Nephron (organoid): Measurements from ENCODE around the gene CYP2B6.
"Not testable (repeated sequence)": the region's sequence is repeated elsewhere in the genome, so short reads cannot be mapped to it uniquely, and the experiment has no call there.

Source experiments
- H3K27ac Mint-ChIP-seq, 3 experiments: 2 replicates each; pipeline ENCODE4 v1.8.0; 2020; ENCODE audit warnings: mixed read lengths in 3 of 3, mild to moderate bottlenecking in 2 of 3, moderate library complexity in 1 of 3
- H3K27me3 Mint-ChIP-seq: 2 replicates; pipeline ENCODE4 v1.8.0; 2021; ENCODE audit warnings: low read depth, mild to moderate bottlenecking, moderate library complexity, mixed read lengths
- H3K36me3 Mint-ChIP-seq: 2 replicates; pipeline ENCODE4 v1.8.0; 2020; ENCODE audit warnings: low read depth, mixed read lengths
- H3K4me1 Mint-ChIP-seq: 2 replicates; pipeline ENCODE4 v1.8.0; 2020; ENCODE audit warnings: mixed read lengths
- H3K4me3 Mint-ChIP-seq, 3 experiments: 2 replicates each; pipeline ENCODE4 v1.8.0; 2020; ENCODE audit warnings: mild to moderate bottlenecking in 3 of 3, mixed read lengths in 3 of 3, moderate library complexity in 2 of 3
- H3K9me3 Mint-ChIP-seq: 2 replicates; pipeline ENCODE4 v1.8.0; 2020; ENCODE audit warnings: mixed read lengths
- CTCF ChIP-seq, 3 experiments: fragments of 200-600 bp; sonication (generic); IDR thresholded peaks; one replicate each; pipeline ENCODE4 v1.5.0; 2021; ENCODE audit warnings: antibody characterized with exemption in 3 of 3; ENCODE audit not compliant: unreplicated experiment in 3 of 3

Gene CYP2B6

GRCh38 chr19:41050426-41050825 lies 59.3 kb downstream of the CYP2B6 start:
- Mint-ChIP-seq H3K4me3 (no peak overlapping the region), H3K4me1 (no peaks in the 10 kb centered on the region), H3K27ac (no peak overlapping the region), H3K36me3 (no peaks in the 10 kb centered on the region), H3K9me3 (no peaks in the 10 kb centered on the region), H3K27me3 (peaks cover 17% of the 10 kb centered on the region)
- TF ChIP-seq CTCF (IDR thresholded peaks at IDR 0.05; ENCODE audit: unreplicated experiment in 3 of 3), result no peak

- H3K4me1 Mint-ChIP-seq, H3K4me3 Mint-ChIP-seq, H3K27ac Mint-ChIP-seq, H3K36me3 Mint-ChIP-seq, H3K9me3 Mint-ChIP-seq: not testable (repeated sequence)
- peaks cover 14% of the 10 kb centered on the region for H3K27me3 Mint-ChIP-seq
Observed at GRCh38 chr19:41052162-41052561, 61.1 kb downstream of the CYP2B6 start.

GRCh38 chr19:41053331-41053730 lies 62.2 kb downstream of the CYP2B6 start:
- peaks cover 17% of the 10 kb centered on the region for H3K27me3 Mint-ChIP-seq
- not testable (repeated sequence) for H3K36me3 Mint-ChIP-seq, H3K4me3 Mint-ChIP-seq, H3K9me3 Mint-ChIP-seq, H3K4me1 Mint-ChIP-seq, H3K27ac Mint-ChIP-seq

- H3K4me3 Mint-ChIP-seq, result no peak overlapping the region
- no peak overlapping the region for H3K27ac Mint-ChIP-seq
- no peaks in the 10 kb centered on the region for H3K9me3 Mint-ChIP-seq
- peaks cover 5% of the 10 kb centered on the region for H3K27me3 Mint-ChIP-seq
- no peaks in the 10 kb centered on the region for H3K36me3 Mint-ChIP-seq
- H3K4me1 Mint-ChIP-seq, result no peaks in the 10 kb centered on the region
- TF ChIP-seq CTCF (IDR thresholded peaks at IDR 0.05; ENCODE audit: unreplicated experiment in 3 of 3), result no peak
Observed at GRCh38 chr19:41064974-41065569, 74.0 kb downstream of the CYP2B6 start.
